Measurements from ENCODE around the gene PIP5K1C. TPM values are rescaled to one million over a fixed set of nuclear protein-coding genes. Genes with fewer than 3 reads are reported as not detected.
A peak's percentile ranks its signal among the peaks of the same experiment; 100 is the strongest.
"Not testable (repeated sequence)": the region's sequence is repeated elsewhere in the genome, so short reads cannot be mapped to it uniquely, and the experiment has no call there.

The PIP5K1C gene
- total RNA-seq, 2 donors from 2014 or later: 21.7 to 23.7 TPM

GRCh38 chr19:3653081-3653795, 47.0 kb downstream of the PIP5K1C start:
- Mint-ChIP-seq H3K4me1 (no peaks in the 10 kb centered on the region), H3K27ac (no peak overlapping the region), H3K4me3 (no peak overlapping the region), H3K36me3 (ENCODE audit: low read depth) (peaks cover 7% of the 10 kb centered on the region), H3K27me3 (no peaks in the 10 kb centered on the region)
- DNase-seq (no peak), ATAC-seq (no peak)
- H3K9me3 ChIP-seq (ENCODE audit: control insufficient read depth, low read length, poor library complexity, severe bottlenecking): no peaks in the 10 kb centered on the region

GRCh38 chr19:3652422-3652821, 47.8 kb downstream of the PIP5K1C start:
- no peaks in the 10 kb centered on the region for H3K4me1 Mint-ChIP-seq
- DNase-seq (no peak), ATAC-seq (no peak)
- no peaks in the 10 kb centered on the region for H3K27me3 Mint-ChIP-seq
- H3K36me3 Mint-ChIP-seq (ENCODE audit: low read depth): peaks cover 4% of the 10 kb centered on the region
- H3K4me3 Mint-ChIP-seq: no peak overlapping the region
- H3K9me3 ChIP-seq (ENCODE audit: control insufficient read depth, low read length, poor library complexity, severe bottlenecking): no peaks in the 10 kb centered on the region
- H3K27ac Mint-ChIP-seq: no peak overlapping the region

GRCh38 chr19:3651684-3652083, 48.6 kb downstream of the PIP5K1C start:
- Mint-ChIP-seq H3K4me3 (no peak overlapping the region), H3K27me3 (no peaks in the 10 kb centered on the region), H3K27ac (peak overlapping the region; percentile 34), H3K4me1 (no peaks in the 10 kb centered on the region), H3K36me3 (ENCODE audit: low read depth) (no peaks in the 10 kb centered on the region)
- DNase-seq (no peak), ATAC-seq (no peak)
- H3K9me3 ChIP-seq (ENCODE audit: control insufficient read depth, low read length, poor library complexity, severe bottlenecking): no peaks in the 10 kb centered on the region

GRCh38 chr19:3649888-3650287, 50.4 kb downstream of the PIP5K1C start:
- no peak for ATAC-seq
- Mint-ChIP-seq H3K4me1 (no peaks in the 10 kb centered on the region), H3K36me3 (ENCODE audit: low read depth) (no peaks in the 10 kb centered on the region), H3K27ac (no peak overlapping the region), H3K4me3 (no peak overlapping the region), H3K27me3 (no peaks in the 10 kb centered on the region)
- no peaks in the 10 kb centered on the region for H3K9me3 ChIP-seq (ENCODE audit: control insufficient read depth, low read length, poor library complexity, severe bottlenecking)
- no peak for DNase-seq

- no peaks in the 10 kb centered on the region for H3K4me1 Mint-ChIP-seq
- no peak overlapping the region for H3K27ac Mint-ChIP-seq
- ATAC-seq: no peak
- no peak for DNase-seq
- no peaks in the 10 kb centered on the region for H3K36me3 Mint-ChIP-seq (ENCODE audit: low read depth)
- H3K9me3 ChIP-seq (ENCODE audit: control insufficient read depth, low read length, poor library complexity, severe bottlenecking): no peaks in the 10 kb centered on the region
- no peaks in the 10 kb centered on the region for H3K27me3 Mint-ChIP-seq
- H3K4me3 Mint-ChIP-seq: no peak overlapping the region
Measured at GRCh38 chr19:3648037-3648905, 52.0 kb downstream of the PIP5K1C start.

- H3K4me3 Mint-ChIP-seq; H3K27me3 Mint-ChIP-seq; DNase-seq; H3K27ac Mint-ChIP-seq; H3K4me1 Mint-ChIP-seq; ATAC-seq; H3K36me3 Mint-ChIP-seq (ENCODE audit: low read depth); H3K9me3 ChIP-seq (ENCODE audit: control insufficient read depth, low read length, poor library complexity, severe bottlenecking): not testable (repeated sequence)
Measured at GRCh38 chr19:3647102-3647501, 53.2 kb downstream of the PIP5K1C start.

- DNase-seq (no peak), ATAC-seq (no peak)
- no peak overlapping the region for H3K4me3 Mint-ChIP-seq
- no peaks in the 10 kb centered on the region for H3K9me3 ChIP-seq (ENCODE audit: control insufficient read depth, low read length, poor library complexity, severe bottlenecking)
- no peaks in the 10 kb centered on the region for H3K36me3 Mint-ChIP-seq (ENCODE audit: low read depth)
- no peaks in the 10 kb centered on the region for H3K4me1 Mint-ChIP-seq
- no peak overlapping the region for H3K27ac Mint-ChIP-seq
- no peaks in the 10 kb centered on the region for H3K27me3 Mint-ChIP-seq
Measured at GRCh38 chr19:3646336-3647092, 53.8 kb downstream of the PIP5K1C start.

GRCh38 chr19:3645726-3646125, 54.5 kb downstream of the PIP5K1C start:
- ATAC-seq (no peak), DNase-seq (no peak)
- no peak overlapping the region for H3K4me3 Mint-ChIP-seq
- no peak overlapping the region for H3K27ac Mint-ChIP-seq
- H3K9me3 ChIP-seq (ENCODE audit: control insufficient read depth, low read length, poor library complexity, severe bottlenecking): no peaks in the 10 kb centered on the region
- H3K36me3 Mint-ChIP-seq (ENCODE audit: low read depth): no peaks in the 10 kb centered on the region
- no peaks in the 10 kb centered on the region for H3K4me1 Mint-ChIP-seq
- no peaks in the 10 kb centered on the region for H3K27me3 Mint-ChIP-seq

GRCh38 chr19:3645067-3645396, 55.2 kb downstream of the PIP5K1C start:
- Mint-ChIP-seq H3K36me3 (ENCODE audit: low read depth) (no peaks in the 10 kb centered on the region), H3K27me3 (no peaks in the 10 kb centered on the region), H3K27ac (no peak overlapping the region), H3K4me1 (no peaks in the 10 kb centered on the region), H3K4me3 (no peak overlapping the region)
- no peaks in the 10 kb centered on the region for H3K9me3 ChIP-seq (ENCODE audit: control insufficient read depth, low read length, poor library complexity, severe bottlenecking)
- ATAC-seq (no peak), DNase-seq (no peak)

GRCh38 chr19:3644351-3645066, 55.8 kb downstream of the PIP5K1C start:
- ATAC-seq (no peak), DNase-seq (no peak)
- Mint-ChIP-seq H3K4me1 (no peaks in the 10 kb centered on the region), H3K27me3 (no peaks in the 10 kb centered on the region), H3K36me3 (ENCODE audit: low read depth) (no peaks in the 10 kb centered on the region), H3K27ac (no peak overlapping the region), H3K4me3 (no peak overlapping the region)
- no peaks in the 10 kb centered on the region for H3K9me3 ChIP-seq (ENCODE audit: control insufficient read depth, low read length, poor library complexity, severe bottlenecking)

- Mint-ChIP-seq H3K27me3 (no peaks in the 10 kb centered on the region), H3K36me3 (ENCODE audit: low read depth) (no peaks in the 10 kb centered on the region), H3K4me3 (no peak overlapping the region), H3K27ac (no peak overlapping the region), H3K4me1 (no peaks in the 10 kb centered on the region)
- DNase-seq (no peak), ATAC-seq (no peak)
- no peaks in the 10 kb centered on the region for H3K9me3 ChIP-seq (ENCODE audit: control insufficient read depth, low read length, poor library complexity, severe bottlenecking)
Measured at GRCh38 chr19:3643674-3644313, 56.5 kb downstream of the PIP5K1C start.

- Mint-ChIP-seq H3K4me3 (no peak overlapping the region), H3K4me1 (peaks cover 3% of the 10 kb centered on the region), H3K27ac (no peak overlapping the region), H3K27me3 (no peaks in the 10 kb centered on the region), H3K36me3 (ENCODE audit: low read depth) (no peaks in the 10 kb centered on the region)
- DNase-seq: no peak
- peak; percentile 45 for ATAC-seq
- H3K9me3 ChIP-seq (ENCODE audit: control insufficient read depth, low read length, poor library complexity, severe bottlenecking): no peaks in the 10 kb centered on the region
Measured at GRCh38 chr19:3642987-3643673, 57.1 kb downstream of the PIP5K1C start.

Measured in T-helper 17 cell (primary cell).